SK-N-SH (cell line): ENCODE measurements around the gene ZC3H18. TPM values are rescaled to one million over a fixed set of nuclear protein-coding genes. Genes with fewer than 3 reads are reported as not detected.

Source experiments
- CTCF ChIA-PET: fragments of 300-600, 350-600 bp; formaldehyde crosslinking; extraction: SDS; loops from one replicate; lab custom pipeline; 2021; lab: Yijun Ruan, JAX
- POLR2A ChIA-PET: fragments of 350-600 bp; sonication (Branson Sonifier 250); formaldehyde crosslinking; extraction: SDS; loops from one replicate; lab custom pipeline; 2020; ENCODE audit warnings: antibody characterized with exemption, inconsistent platforms; lab: Yijun Ruan, JAX
- DNase-seq: peaks from one replicate; pipeline ENCODE4 v3.0.0; 2012
- H2AFZ ChIP-seq: fragments of 200-600 bp; sonication (generic); 2 replicates; pipeline ENCODE4 v1.8.1; 2016; ENCODE audit warnings: antibody characterized with exemption, mild to moderate bottlenecking, low read depth
- H3F3A ChIP-seq: fragments of 200-600 bp; sonication (generic); replicated peaks from 2 replicates; pipeline ENCODE3; 2016; ENCODE audit warnings: antibody characterized with exemption, mild to moderate bottlenecking; ENCODE audit not compliant: insufficient read depth
- H3K27ac ChIP-seq, 2 experiments: fragments of 200-500 bp in 1 of 2; fragments of 200-600 bp in 1 of 2; sonication (Bioruptor generic) in 1 of 2; sonication (generic), shearing (Covaris generic) in 1 of 2; 2 replicates each; pipeline versions ENCODE4 v1.5.1 to v1.6.1; 2014 to 2016; ENCODE audit warnings: low read depth in 2 of 2, inconsistent platforms in 1 of 2, low read length in 1 of 2, mild to moderate bottlenecking in 1 of 2, mixed read lengths in 1 of 2
- H3K27me3 ChIP-seq: fragments of 200-600 bp; sonication (generic), shearing (Covaris generic); 2 replicates; pipeline ENCODE4 v1.6.1; 2016; ENCODE audit warnings: mixed run types; ENCODE audit not compliant: insufficient read depth
- H3K36me3 ChIP-seq, 2 experiments: fragments of 200-500 bp in 1 of 2; fragments of 200-600 bp in 1 of 2; sonication (Bioruptor generic) in 1 of 2; sonication (generic) in 1 of 2; replicated peaks in 1 of 2; 2 replicates each; pipeline versions ENCODE3 to v1.5.1; 2014 to 2016; ENCODE audit warnings: low read length in 1 of 2, mild to moderate bottlenecking in 1 of 2; ENCODE audit not compliant: insufficient read depth in 2 of 2, control insufficient read depth in 1 of 2
- H3K4me1 ChIP-seq, 2 experiments: fragments of 200-500 bp in 1 of 2; fragments of 200-600 bp in 1 of 2; sonication (Bioruptor generic) in 1 of 2; sonication (generic), shearing (Covaris generic) in 1 of 2; 2 replicates each; pipeline versions ENCODE4 v1.5.1 to v1.6.1; 2014 to 2016; ENCODE audit warnings: low read depth in 1 of 2, low read length in 1 of 2, mixed run types in 1 of 2; ENCODE audit not compliant: insufficient read depth in 2 of 2, control insufficient read depth in 1 of 2
- H3K4me2 ChIP-seq: fragments of 200-600 bp; sonication (generic), shearing (Covaris generic); 2 replicates; pipeline ENCODE4 v1.6.1; 2017; ENCODE audit warnings: mixed run types
- H3K4me3 ChIP-seq, 2 experiments: fragments of 200-500 bp in 1 of 2; fragments of 200-600 bp in 1 of 2; sonication (Bioruptor generic) in 1 of 2; sonication (generic), shearing (Covaris generic) in 1 of 2; 2 replicates each; pipeline versions ENCODE4 v1.5.1 to v1.8.1; 2014 to 2016; ENCODE audit warnings: low read depth in 2 of 2, inconsistent platforms in 1 of 2, low read length in 1 of 2, mild to moderate bottlenecking in 1 of 2, mixed read lengths in 1 of 2, moderate library complexity in 1 of 2
- H3K79me2 ChIP-seq: fragments of 200-600 bp; sonication (generic); 2 replicates; pipeline ENCODE4 v1.8.1; 2017; ENCODE audit warnings: mild to moderate bottlenecking; ENCODE audit not compliant: insufficient read depth
- H3K9ac ChIP-seq: fragments of 200-600 bp; sonication (generic); 2 replicates; pipeline ENCODE4 v1.6.1; 2017; ENCODE audit warnings: mixed run types
- H3K9me2 ChIP-seq: fragments of 200-600 bp; sonication (generic); 2 replicates; pipeline ENCODE4 v1.6.1; 2017; ENCODE audit warnings: mixed run types
- H3K9me3 ChIP-seq: fragments of 200-600 bp; sonication (generic); 2 replicates; pipeline ENCODE4 v1.6.1; 2017; ENCODE audit warnings: mixed run types, mild to moderate bottlenecking, moderate library complexity
- H4K20me1 ChIP-seq: fragments of 200-600 bp; sonication (generic); 2 replicates; pipeline ENCODE4 v1.6.1; 2017; ENCODE audit warnings: mild to moderate bottlenecking, mixed run types; ENCODE audit not compliant: insufficient read depth
- EP300 ChIP-seq, 2 experiments: IDR thresholded peaks; 2 replicates each; pipeline versions ENCODE4 v1.4.0 to v1.6.1; 2012; ENCODE audit warnings: borderline replicate concordance in 1 of 2, low read depth in 1 of 2, low read length in 1 of 2
- GABPA ChIP-seq: IDR thresholded peaks from 2 replicates; pipeline ENCODE4 v1.4.0; 2012; ENCODE audit warnings: low read depth, mild to moderate bottlenecking
- GATA2 ChIP-seq: sonication (generic); formaldehyde crosslinking; IDR thresholded peaks from 2 replicates; pipeline ENCODE4 v1.5.0; 2020; ENCODE audit warnings: mild to moderate bottlenecking, missing genetic modification reagents
- NRF1 ChIP-seq: IDR thresholded peaks from 2 replicates; pipeline ENCODE4 v1.6.1; 2012; ENCODE audit warnings: low read depth, mild to moderate bottlenecking, low read length
- RAD21 ChIP-seq: IDR thresholded peaks from 2 replicates; pipeline ENCODE4 v1.6.1; 2012; ENCODE audit warnings: mild to moderate bottlenecking, low read length
- RCOR1 ChIP-seq: fragments of 150-350 bp; IDR thresholded peaks from 2 replicates; pipeline ENCODE4 v1.6.1; 2017; ENCODE audit warnings: antibody characterized with exemption, low read length
- RFX5 ChIP-seq: IDR thresholded peaks from 2 replicates; pipeline ENCODE4 v1.6.1; 2012; ENCODE audit warnings: mild to moderate bottlenecking, improper control_type of control experiment, low read length
- SIN3A ChIP-seq: IDR thresholded peaks from 2 replicates; pipeline ENCODE4 v1.6.1; 2012; ENCODE audit warnings: low read depth, mild to moderate bottlenecking, low read length, moderate library complexity, borderline replicate concordance
- SMC3 ChIP-seq: IDR thresholded peaks from 2 replicates; pipeline ENCODE4 v1.6.1; 2012; ENCODE audit warnings: low read depth, low read length, improper control_type of control experiment
- TAF1 ChIP-seq: IDR thresholded peaks from 2 replicates; pipeline ENCODE4 v1.6.1; 2012; ENCODE audit warnings: low read depth, mild to moderate bottlenecking, low read length, moderate library complexity, borderline replicate concordance
- WGBS: methylation state at CpG from one replicate; pipeline ENCODE4 v1.1.6; 2017; ENCODE audit warnings: low lambda C conversion rate; 5-methylcytosine and 5-hydroxymethylcytosine counted together
- polyA plus RNA-seq, 3 experiments: library from polyadenylated mRNA; depleted of rRNA; stranded (reverse); fragments of >200 nt; gene quantifications; 2 replicates each; pipeline ENCODE4 v1.2.3, GENCODE V29; 2012
- TF ChIP-seq, protein P1 (sequence below): IDR thresholded peaks from 2 replicates; pipeline ENCODE4 v1.4.0; 2012; ENCODE audit warnings: low read depth, borderline replicate concordance
- TF ChIP-seq, protein P2 (sequence below): fragments of 150-350 bp; IDR thresholded peaks from 2 replicates; pipeline ENCODE4 v1.6.1; 2017; ENCODE audit warnings: antibody characterized with exemption, low read length, low read depth, borderline replicate concordance
- TF ChIP-seq, protein P3 (sequence below): IDR thresholded peaks from 2 replicates; pipeline ENCODE4 v1.4.0; 2012; ENCODE audit warnings: low read depth, borderline replicate concordance

ZC3H18 gene
- polyA plus RNA-seq, 1 of the 3 experiments (the other 2 are of a cell fraction) = 32.7 TPM

DNA sequence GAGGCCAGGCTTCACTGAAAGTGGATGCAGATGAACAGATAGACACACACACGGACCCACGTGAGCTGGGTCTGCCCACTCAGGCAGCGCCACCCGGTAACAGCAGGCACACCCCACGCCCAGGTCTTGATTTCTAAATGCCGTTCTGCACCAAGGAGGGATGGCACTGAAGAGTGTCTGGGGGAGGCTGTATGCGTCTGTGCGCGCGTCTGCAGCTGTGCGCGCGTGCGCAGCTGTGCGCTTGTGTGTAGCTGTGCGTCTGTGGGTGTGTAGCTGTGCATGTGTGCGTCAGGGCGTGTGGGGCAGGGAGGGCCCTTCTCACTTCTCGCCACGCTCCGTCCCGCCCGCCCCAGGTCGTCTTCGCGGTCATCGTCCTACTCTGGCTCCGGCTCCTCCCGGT is 52.7 kb downstream of the ZC3H18 start (continued):
- TF ChIP-seq EP300 (IDR thresholded peaks at IDR 0.05; ENCODE audit: borderline replicate concordance in 1 of 2, low read depth in 1 of 2, low read length in 1 of 2) (no peak), RAD21 (no peak), SMC3 (no peak), SIN3A (no peak), RFX5 (no peak), TAF1 (no peak)
- TF ChIP-seq, protein P1, sequence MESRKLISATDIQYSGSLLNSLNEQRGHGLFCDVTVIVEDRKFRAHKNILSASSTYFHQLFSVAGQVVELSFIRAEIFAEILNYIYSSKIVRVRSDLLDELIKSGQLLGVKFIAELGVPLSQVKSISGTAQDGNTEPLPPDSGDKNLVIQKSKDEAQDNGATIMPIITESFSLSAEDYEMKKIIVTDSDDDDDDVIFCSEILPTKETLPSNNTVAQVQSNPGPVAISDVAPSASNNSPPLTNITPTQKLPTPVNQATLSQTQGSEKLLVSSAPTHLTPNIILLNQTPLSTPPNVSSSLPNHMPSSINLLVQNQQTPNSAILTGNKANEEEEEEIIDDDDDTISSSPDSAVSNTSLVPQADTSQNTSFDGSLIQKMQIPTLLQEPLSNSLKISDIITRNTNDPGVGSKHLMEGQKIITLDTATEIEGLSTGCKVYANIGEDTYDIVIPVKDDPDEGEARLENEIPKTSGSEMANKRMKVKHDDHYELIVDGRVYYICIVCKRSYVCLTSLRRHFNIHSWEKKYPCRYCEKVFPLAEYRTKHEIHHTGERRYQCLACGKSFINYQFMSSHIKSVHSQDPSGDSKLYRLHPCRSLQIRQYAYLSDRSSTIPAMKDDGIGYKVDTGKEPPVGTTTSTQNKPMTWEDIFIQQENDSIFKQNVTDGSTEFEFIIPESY = no peak
- TF ChIP-seq, protein P2, sequence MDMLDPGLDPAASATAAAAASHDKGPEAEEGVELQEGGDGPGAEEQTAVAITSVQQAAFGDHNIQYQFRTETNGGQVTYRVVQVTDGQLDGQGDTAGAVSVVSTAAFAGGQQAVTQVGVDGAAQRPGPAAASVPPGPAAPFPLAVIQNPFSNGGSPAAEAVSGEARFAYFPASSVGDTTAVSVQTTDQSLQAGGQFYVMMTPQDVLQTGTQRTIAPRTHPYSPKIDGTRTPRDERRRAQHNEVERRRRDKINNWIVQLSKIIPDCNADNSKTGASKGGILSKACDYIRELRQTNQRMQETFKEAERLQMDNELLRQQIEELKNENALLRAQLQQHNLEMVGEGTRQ = no peak
- TF ChIP-seq, all 33 proteins: peak for 0

DNA sequence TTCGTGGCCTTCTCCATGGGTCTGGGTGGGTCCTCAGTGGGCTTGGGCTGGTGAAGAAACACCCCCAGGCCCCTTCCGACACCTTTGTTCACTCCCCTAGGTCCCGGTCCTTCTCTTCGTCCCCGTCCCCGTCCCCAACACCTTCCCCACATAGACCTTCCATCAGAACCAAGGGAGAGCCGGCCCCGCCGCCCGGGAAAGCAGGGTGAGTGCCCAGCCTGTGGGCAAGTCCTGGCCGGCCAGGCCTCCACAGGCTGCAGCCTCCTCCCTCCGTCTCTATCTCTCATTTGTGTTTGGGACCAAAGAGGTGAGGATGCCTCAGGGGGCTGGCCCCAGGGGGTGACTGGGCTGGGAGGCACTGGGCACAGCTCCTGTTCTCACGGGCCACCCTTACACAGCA is 53.7 kb downstream of the ZC3H18 start:
- 96% methylated on average over 12 of the region's 13 CpGs for WGBS

DNA sequence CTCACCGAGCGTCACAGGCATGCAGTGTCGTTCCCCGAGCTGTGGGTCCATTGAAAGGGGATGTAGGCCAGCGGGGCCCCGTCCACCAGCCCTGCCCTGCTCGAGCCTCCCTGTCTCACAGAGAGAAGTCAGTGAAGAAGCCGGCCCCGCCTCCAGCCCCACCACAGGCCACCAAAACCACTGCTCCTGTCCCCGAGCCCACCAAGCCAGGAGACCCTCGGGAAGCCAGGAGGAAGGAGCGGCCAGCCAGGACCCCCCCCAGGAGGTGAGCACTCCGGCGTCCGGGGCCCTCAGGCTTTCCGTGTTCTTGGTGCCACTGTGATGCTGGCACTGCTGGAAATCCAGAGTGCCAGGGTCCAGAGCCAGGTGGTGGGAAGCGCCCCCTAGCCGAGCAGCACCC is 54.3 kb downstream of the ZC3H18 start:
- CTCF ChIA-PET = no interaction called here
- DNase-seq = no peak
- H3K4me2 ChIP-seq = no peak overlapping the region
- no peaks in the 10 kb centered on the region for H3F3A ChIP-seq
- no peaks in the 10 kb centered on the region for H3K9me2 ChIP-seq
- no peaks in the 10 kb centered on the region for H3K4me1 ChIP-seq
- 98% methylated on average over 8 of the region's 18 CpGs for WGBS
- H3K9ac ChIP-seq = no peak overlapping the region
- no peak overlapping the region for H2AFZ ChIP-seq
- no peak overlapping the region for H3K4me3 ChIP-seq
- no peaks in the 10 kb centered on the region for H3K9me3 ChIP-seq
- POLR2A ChIA-PET = no interaction called here
- H3K27ac ChIP-seq = no peak overlapping the region
- no peaks in the 10 kb centered on the region for H3K79me2 ChIP-seq
- TF ChIP-seq GABPA (no peak), NRF1 (no peak), RCOR1 (no peak), TAF1 (no peak)
- TF ChIP-seq, protein P3, sequence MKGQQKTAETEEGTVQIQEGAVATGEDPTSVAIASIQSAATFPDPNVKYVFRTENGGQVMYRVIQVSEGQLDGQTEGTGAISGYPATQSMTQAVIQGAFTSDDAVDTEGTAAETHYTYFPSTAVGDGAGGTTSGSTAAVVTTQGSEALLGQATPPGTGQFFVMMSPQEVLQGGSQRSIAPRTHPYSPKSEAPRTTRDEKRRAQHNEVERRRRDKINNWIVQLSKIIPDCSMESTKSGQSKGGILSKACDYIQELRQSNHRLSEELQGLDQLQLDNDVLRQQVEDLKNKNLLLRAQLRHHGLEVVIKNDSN = no peak
- H4K20me1 ChIP-seq = peaks cover 5% of the 10 kb centered on the region; the same call in 1 of the 2 replicates
- peaks cover 8 to 48% of the 10 kb centered on the region in 2 experiments for H3K36me3 ChIP-seq
- H3K27me3 ChIP-seq = no peaks in the 10 kb centered on the region

More for the DNA sequence above, 53.7 kb downstream of the ZC3H18 start:
- no peaks in the 10 kb centered on the region for H3K4me1 ChIP-seq
- H3K27me3 ChIP-seq = no peaks in the 10 kb centered on the region
- peaks cover 8 to 45% of the 10 kb centered on the region in 2 experiments for H3K36me3 ChIP-seq
- no peaks in the 10 kb centered on the region for H3K9me2 ChIP-seq
- no peak for TF ChIP-seq GATA2 (CRISPR knock-in tag)
- CTCF ChIA-PET = no interaction called here
- no peak overlapping the region for H3K4me2 ChIP-seq
- H3K9me3 ChIP-seq = no peaks in the 10 kb centered on the region
- H3K27ac ChIP-seq = no peak overlapping the region
- H3K9ac ChIP-seq = no peak overlapping the region
- peaks cover 5% of the 10 kb centered on the region; the same call in 1 of the 2 replicates for H4K20me1 ChIP-seq
- no peak for DNase-seq
- H2AFZ ChIP-seq = no peak overlapping the region
- POLR2A ChIA-PET = no interaction called here
- no peaks in the 10 kb centered on the region for H3F3A ChIP-seq
- H3K79me2 ChIP-seq = no peaks in the 10 kb centered on the region
- H3K4me3 ChIP-seq = no peak overlapping the region
